Measurements from ENCODE around the gene ZNF175. TPM values are rescaled to one million over a fixed set of nuclear protein-coding genes. Genes with fewer than 3 reads are reported as not detected.

The ZNF175 gene
- total RNA-seq (1 to 10 TPM; 4.5 to 9.6 (median 8.3) TPM), polyA plus RNA-seq (1 to 10 TPM; 1.6 to 3.4 TPM)
- long read RNA-seq, donor 1, full-length matches to known transcripts = 3 of 4 reads
- long read RNA-seq, donor 1, partial matches to known transcripts = 1 of 4 reads
- long read RNA-seq, donor 1, other reads (novel, unspliced or antisense) = 0 of 4 reads
- long read RNA-seq, donor 2, partial matches to known transcripts = 0 of 3 reads
- long read RNA-seq, donor 2, other reads (novel, unspliced or antisense) = 3 of 3 reads
- long read RNA-seq, donor 3, partial matches to known transcripts = 2 of 5 reads
- long read RNA-seq, donor 3, other reads (novel, unspliced or antisense) = 3 of 5 reads

DNA sequence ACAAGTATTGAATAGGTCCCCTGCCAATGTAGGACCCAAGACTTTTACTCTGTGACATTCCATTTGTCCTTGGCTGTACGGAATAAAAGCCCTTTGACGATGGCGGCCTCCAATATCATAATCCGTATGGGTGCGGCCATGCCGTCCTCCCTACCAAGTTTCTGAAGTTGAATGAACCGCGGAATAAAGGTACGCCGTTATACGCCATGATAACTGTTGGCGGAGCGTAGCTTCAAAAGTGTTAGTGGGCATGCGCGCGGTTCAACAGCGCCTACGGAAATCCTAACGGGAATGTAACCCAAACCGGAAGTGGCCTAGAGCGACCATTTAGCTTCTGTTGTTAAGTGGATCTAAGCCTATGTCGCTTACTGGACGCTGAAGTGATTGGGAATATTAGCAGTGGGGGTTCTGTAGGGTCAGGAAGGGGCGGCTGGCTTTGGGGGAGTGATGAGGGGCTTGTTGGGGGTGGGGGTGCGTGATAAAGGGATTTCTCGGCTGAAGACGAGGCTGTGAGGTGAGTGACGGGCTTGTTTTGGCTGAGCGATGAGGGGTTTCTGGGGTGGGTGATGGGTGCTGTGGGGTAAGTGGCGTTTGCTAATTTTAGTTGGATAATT is at the start of gene ZNF175:
Gene ZNF175 (plus strand): TSS at position 322 of the 614 bp plus-strand sequence. CDS start 2,047 bp downstream, outside the sequence.
- 0 to 1% methylated on average over 30 of the region's 30 CpGs for WGBS, 2 donors
- Histone ChIP-seq H3K9me3 (no peaks in the 10 kb centered on the region), H3K36me3 (peaks cover 0 to 36% (median 6%) of the 10 kb centered on the region in 9 donors), H3K4me1 (peaks cover 0 to 26% (median 17%) of the 10 kb centered on the region in 9 donors), H3K27ac (peak within 1 kb of the TSS in 8 of 10 donors; percentile 20 to 73 (median 68)), H3K4me3 (peak within 1 kb of the TSS; percentile 50 to 80 (median 68)), H3K27me3 (peaks cover 0 to 16% (median 7%) of the 10 kb centered on the region in 7 donors)
- peak; percentile 99 to 100 (median 100) for ATAC-seq
- DNase-seq = peak; percentile 88 to 97
- TF ChIP-seq, protein P1, sequence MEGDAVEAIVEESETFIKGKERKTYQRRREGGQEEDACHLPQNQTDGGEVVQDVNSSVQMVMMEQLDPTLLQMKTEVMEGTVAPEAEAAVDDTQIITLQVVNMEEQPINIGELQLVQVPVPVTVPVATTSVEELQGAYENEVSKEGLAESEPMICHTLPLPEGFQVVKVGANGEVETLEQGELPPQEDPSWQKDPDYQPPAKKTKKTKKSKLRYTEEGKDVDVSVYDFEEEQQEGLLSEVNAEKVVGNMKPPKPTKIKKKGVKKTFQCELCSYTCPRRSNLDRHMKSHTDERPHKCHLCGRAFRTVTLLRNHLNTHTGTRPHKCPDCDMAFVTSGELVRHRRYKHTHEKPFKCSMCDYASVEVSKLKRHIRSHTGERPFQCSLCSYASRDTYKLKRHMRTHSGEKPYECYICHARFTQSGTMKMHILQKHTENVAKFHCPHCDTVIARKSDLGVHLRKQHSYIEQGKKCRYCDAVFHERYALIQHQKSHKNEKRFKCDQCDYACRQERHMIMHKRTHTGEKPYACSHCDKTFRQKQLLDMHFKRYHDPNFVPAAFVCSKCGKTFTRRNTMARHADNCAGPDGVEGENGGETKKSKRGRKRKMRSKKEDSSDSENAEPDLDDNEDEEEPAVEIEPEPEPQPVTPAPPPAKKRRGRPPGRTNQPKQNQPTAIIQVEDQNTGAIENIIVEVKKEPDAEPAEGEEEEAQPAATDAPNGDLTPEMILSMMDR (IDR thresholded peaks at IDR 0.05) = no peak
- intact Hi-C loops (cut with DNase I) = loop anchor here in 3 of 10 donors (1.0 kb wide), 1 partner anchor 23 kb away; no protein-coding TSS in a partner anchor

DNA sequence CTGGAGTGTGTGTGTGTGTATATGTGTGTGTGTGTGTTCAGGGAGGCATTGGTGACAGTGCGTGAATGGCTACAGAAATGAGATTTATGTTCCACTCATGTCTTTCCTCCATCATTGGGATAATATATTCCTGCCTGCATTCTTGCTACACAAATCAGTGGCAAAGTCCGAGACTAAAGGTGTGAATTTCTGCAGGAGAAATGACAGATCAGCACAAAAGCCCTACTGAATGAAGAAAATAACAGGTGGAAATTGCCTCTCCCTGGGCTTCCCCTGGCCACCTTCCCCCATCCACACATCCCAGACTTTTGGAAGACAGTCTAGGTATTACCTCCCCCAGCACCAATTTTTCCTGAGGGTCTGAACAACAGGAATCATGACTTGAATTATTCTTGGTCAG is 49.7 kb upstream of the ZNF175 start:
- Histone ChIP-seq H3K4me3 (no peak overlapping the region), H3K36me3 (no peaks in the 10 kb centered on the region), H3K27ac (no peak overlapping the region), H3K4me1 (no peaks in the 10 kb centered on the region), H3K9me3 (peaks cover 0 to 14% (median 0%) of the 10 kb centered on the region in 11 donors), H3K27me3 (peaks cover 0 to 47% (median 16%) of the 10 kb centered on the region in 7 donors)
- TF ChIP-seq, protein P1 (IDR thresholded peaks at IDR 0.05) = no peak
- intact Hi-C loops (cut with DNase I) = no loop called here
- ATAC-seq (no peak), DNase-seq (no peak)
- WGBS, 2 donors = 74 to 84% methylated on average over 2 of the region's 2 CpGs

DNA sequence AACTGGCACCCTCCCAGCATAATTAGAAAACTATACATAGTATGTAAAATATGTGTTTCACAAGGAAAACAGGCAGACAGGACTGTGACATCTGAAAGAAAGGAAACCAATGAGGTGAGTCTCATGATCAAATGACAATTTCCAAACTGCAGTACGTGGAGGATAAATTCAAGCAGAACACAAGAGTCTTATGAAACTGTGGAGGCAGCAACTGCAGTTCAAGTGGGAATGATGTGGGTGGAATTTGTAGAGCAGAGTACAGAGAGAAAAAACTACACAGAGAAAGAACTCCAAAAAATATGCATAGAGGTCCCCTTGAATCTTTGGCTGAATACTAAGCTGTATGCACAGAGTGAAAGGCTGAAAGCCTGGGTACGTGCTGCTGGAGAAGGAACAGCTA is 49.3 kb upstream of the ZNF175 start:
- TF ChIP-seq, protein P1 (IDR thresholded peaks at IDR 0.05) = no peak
- H3K27ac ChIP-seq = no peak overlapping the region
- H3K4me1 ChIP-seq = no peaks in the 10 kb centered on the region
- ATAC-seq (no peak), DNase-seq (no peak)
- peaks cover 0 to 47% (median 16%) of the 10 kb centered on the region in 7 donors for H3K27me3 ChIP-seq
- no peak overlapping the region for H3K4me3 ChIP-seq
- H3K9me3 ChIP-seq = peaks cover 0 to 14% (median 0%) of the 10 kb centered on the region in 11 donors
- intact Hi-C loops (cut with DNase I) = no loop called here
- WGBS, 2 donors = 54 to 63% methylated on average over 2 of the region's 2 CpGs
- H3K36me3 ChIP-seq = no peaks in the 10 kb centered on the region

DNA sequence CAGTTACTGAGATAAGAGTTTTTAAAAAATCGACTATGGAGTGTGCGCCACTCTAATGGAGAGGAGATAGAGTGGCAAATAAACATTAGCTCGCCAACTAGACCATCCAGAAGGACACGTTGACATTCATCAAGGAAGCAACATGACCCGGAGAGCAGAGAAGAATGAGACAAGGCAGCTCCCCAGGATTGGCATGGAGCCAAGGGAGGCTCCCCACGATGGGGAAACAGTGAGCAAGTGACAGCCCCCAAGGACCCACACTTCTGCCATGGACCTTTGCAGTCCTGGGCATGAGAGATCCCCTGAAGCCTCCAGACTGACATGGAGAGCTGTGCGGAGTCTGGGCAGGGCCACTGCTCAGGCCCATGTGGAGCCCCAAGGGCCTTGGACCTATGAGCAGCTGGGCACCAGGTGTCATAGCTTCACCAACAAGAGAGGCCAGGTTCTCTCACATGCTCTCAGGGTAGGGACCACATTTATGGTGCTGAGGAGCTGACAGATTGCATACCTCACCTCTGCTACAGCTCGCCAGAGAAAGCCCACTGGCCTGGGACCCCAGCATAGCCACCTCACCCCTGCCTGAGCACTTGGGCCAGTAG is 46.3 kb upstream of the ZNF175 start:
- Histone ChIP-seq H3K27ac (no peak overlapping the region), H3K4me1 (no peaks in the 10 kb centered on the region), H3K9me3 (peaks cover 0 to 14% (median 0%) of the 10 kb centered on the region in 11 donors), H3K27me3 (peaks cover 0 to 37% (median 22%) of the 10 kb centered on the region in 7 donors), H3K36me3 (no peaks in the 10 kb centered on the region), H3K4me3 (no peak overlapping the region)
- ATAC-seq = no peak
- intact Hi-C loops (cut with DNase I) = no loop called here
- 66 to 71% methylated on average over 8 of the region's 8 CpGs for WGBS, 2 donors
- TF ChIP-seq, protein P1 (IDR thresholded peaks at IDR 0.05) = no peak
- no peak for DNase-seq

Measured in heart right ventricle (tissue), 16 donors.